ENCODE measurements around the gene ALDH3A1. TPM values are rescaled to one million over a fixed set of nuclear protein-coding genes. Genes with fewer than 3 reads are reported as not detected.

ALDH3A1 gene
- total RNA-seq, 1 experiment from 2014 or later, result 30.1 TPM

DNA sequence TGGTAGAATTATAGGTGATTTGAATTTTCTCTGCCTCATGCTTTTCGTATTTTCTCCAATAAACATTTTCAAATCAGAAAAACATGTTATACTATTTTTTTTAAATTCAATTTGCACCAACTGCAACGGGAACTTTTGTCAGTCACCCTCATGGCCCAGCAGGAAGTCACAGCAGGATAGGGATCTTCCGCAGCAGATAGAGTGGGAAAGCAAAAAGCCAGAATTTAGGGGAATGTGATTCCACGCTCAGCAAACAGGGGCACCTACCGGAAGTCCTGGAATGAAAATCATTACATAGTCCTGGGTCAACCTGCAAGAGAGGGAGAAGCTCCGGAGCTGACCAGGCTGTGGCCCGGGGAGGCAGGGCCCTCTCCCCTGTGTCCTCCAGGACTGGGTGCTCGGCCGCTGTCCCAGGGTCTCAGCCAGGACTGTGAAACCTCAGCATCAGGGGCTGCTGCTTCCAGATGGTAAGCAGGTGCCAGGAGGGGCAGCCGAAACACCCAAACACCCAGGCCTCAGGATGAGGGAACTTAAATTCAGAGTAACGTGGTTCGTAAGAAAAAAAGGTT lies 35.6 kb downstream of the ALDH3A1 start:
- ChIA-PET CTCF (no interaction called here), POLR2A (ENCODE audit: unreplicated experiment) (no interaction called here)
- Histone ChIP-seq H3K79me2 (ENCODE audit: low read length) (no peaks in the 10 kb centered on the region), H2AFZ (ENCODE audit: low read length) (no peak overlapping the region), H3K4me3 (ENCODE audit: low read length) (no peak overlapping the region), H3K36me3 (ENCODE audit: low read depth, low read length) (no peaks in the 10 kb centered on the region), H3K4me2 (ENCODE audit: low read length) (no peak overlapping the region), H4K20me1 (ENCODE audit: low read length) (no peaks in the 10 kb centered on the region), H3K9me3 (ENCODE audit: low read length) (no peaks in the 10 kb centered on the region), H3F3A (ENCODE audit: low read length, unreplicated experiment) (no peaks in the 10 kb centered on the region), H3K27ac (ENCODE audit: low read length) (no peak overlapping the region), H3K27me3 (ENCODE audit: low read length) (no peaks in the 10 kb centered on the region), H3K9me2 (replicated peaks; ENCODE audit: low read length) (no peaks in the 10 kb centered on the region), H3K9ac (ENCODE audit: low read length) (no peak overlapping the region), H3K4me1 (ENCODE audit: insufficient read depth, low read length) (no peaks in the 10 kb centered on the region)
- ATAC-seq (no peak), DNase-seq (no peak)
- TF ChIP-seq EZH2 (IDR thresholded peaks at IDR 0.05; ENCODE audit: low read length, unreplicated experiment) (no peak), EZH2phosphoT487 (IDR thresholded peaks at IDR 0.05; ENCODE audit: borderline replicate concordance, low read length) (no peak)
- TF ChIP-seq, protein P1, sequence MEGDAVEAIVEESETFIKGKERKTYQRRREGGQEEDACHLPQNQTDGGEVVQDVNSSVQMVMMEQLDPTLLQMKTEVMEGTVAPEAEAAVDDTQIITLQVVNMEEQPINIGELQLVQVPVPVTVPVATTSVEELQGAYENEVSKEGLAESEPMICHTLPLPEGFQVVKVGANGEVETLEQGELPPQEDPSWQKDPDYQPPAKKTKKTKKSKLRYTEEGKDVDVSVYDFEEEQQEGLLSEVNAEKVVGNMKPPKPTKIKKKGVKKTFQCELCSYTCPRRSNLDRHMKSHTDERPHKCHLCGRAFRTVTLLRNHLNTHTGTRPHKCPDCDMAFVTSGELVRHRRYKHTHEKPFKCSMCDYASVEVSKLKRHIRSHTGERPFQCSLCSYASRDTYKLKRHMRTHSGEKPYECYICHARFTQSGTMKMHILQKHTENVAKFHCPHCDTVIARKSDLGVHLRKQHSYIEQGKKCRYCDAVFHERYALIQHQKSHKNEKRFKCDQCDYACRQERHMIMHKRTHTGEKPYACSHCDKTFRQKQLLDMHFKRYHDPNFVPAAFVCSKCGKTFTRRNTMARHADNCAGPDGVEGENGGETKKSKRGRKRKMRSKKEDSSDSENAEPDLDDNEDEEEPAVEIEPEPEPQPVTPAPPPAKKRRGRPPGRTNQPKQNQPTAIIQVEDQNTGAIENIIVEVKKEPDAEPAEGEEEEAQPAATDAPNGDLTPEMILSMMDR (conservative IDR thresholded peaks at IDR 0.05; ENCODE audit: low read depth, low read length), result no peak
- intact Hi-C loops (cut with micrococcal nuclease), result no loop called here
- no TSS peak for BruUV-seq (replicated peaks)

DNA sequence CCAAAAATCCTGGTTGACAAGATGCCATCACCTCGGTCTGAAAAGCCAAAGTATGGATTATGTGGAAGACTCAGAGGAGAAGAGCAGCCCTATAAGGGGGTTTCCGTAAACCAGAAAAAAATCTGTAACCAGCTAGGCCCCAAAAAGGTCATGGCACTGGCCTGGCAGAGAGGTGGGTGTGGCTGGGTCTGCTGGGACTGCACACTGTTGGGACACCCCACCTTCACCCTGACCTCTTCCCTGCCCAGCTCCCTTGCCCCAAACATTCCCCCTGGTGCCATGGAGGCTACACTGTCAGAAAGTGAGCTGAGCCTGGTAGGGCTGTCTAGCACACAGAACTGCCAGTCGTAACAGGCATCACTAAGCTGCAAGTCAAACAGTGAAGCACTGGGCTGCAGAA lies 38.3 kb downstream of the ALDH3A1 start:
- no peaks in the 10 kb centered on the region for H3F3A ChIP-seq (ENCODE audit: low read length, unreplicated experiment)
- no peaks in the 10 kb centered on the region for H3K9me2 ChIP-seq (replicated peaks; ENCODE audit: low read length)
- no peak for DNase-seq
- H3K4me2 ChIP-seq (ENCODE audit: low read length), result no peak overlapping the region
- CTCF ChIA-PET, result no interaction called here
- POLR2A ChIA-PET (ENCODE audit: unreplicated experiment), result interaction anchor here (0.6 kb wide), 1 partner anchor 41 kb away, joined by 3 read pairs; no protein-coding TSS in a partner anchor
- no peak overlapping the region for H3K9ac ChIP-seq (ENCODE audit: low read length)
- no TSS peak for BruUV-seq (replicated peaks)
- no peaks in the 10 kb centered on the region for H3K9me3 ChIP-seq (ENCODE audit: low read length)
- no peak overlapping the region for H2AFZ ChIP-seq (ENCODE audit: low read length)
- H3K36me3 ChIP-seq (ENCODE audit: low read depth, low read length), result no peaks in the 10 kb centered on the region
- intact Hi-C loops (cut with micrococcal nuclease), result no loop called here
- H3K27ac ChIP-seq (ENCODE audit: low read length), result no peak overlapping the region
- no peaks in the 10 kb centered on the region for H3K4me1 ChIP-seq (ENCODE audit: insufficient read depth, low read length)
- ATAC-seq, result no peak
- no peak for TF ChIP-seq EZH2phosphoT487 (IDR thresholded peaks at IDR 0.05; ENCODE audit: borderline replicate concordance, low read length)
- TF ChIP-seq, protein P1 (conservative IDR thresholded peaks at IDR 0.05; ENCODE audit: low read depth, low read length), result no peak
- TF ChIP-seq EZH2 (IDR thresholded peaks at IDR 0.05; ENCODE audit: low read length, unreplicated experiment), result no peak
- H3K4me3 ChIP-seq (ENCODE audit: low read length), result no peak overlapping the region
- H4K20me1 ChIP-seq (ENCODE audit: low read length), result no peaks in the 10 kb centered on the region
- no peaks in the 10 kb centered on the region for H3K79me2 ChIP-seq (ENCODE audit: low read length)
- H3K27me3 ChIP-seq (ENCODE audit: low read length), result no peaks in the 10 kb centered on the region

- H3K4me2 ChIP-seq (ENCODE audit: low read length), result no peak overlapping the region
- H4K20me1 ChIP-seq (ENCODE audit: low read length), result no peaks in the 10 kb centered on the region
- TF ChIP-seq EZH2phosphoT487 (IDR thresholded peaks at IDR 0.05; ENCODE audit: borderline replicate concordance, low read length), result no peak
- TF ChIP-seq EZH2 (IDR thresholded peaks at IDR 0.05; ENCODE audit: low read length, unreplicated experiment), result no peak
- TF ChIP-seq, protein P1 (conservative IDR thresholded peaks at IDR 0.05; ENCODE audit: low read depth, low read length), result no peak
- no peaks in the 10 kb centered on the region for H3K79me2 ChIP-seq (ENCODE audit: low read length)
- H3K27me3 ChIP-seq (ENCODE audit: low read length), result no peaks in the 10 kb centered on the region
- H3K36me3 ChIP-seq (ENCODE audit: low read depth, low read length), result no peaks in the 10 kb centered on the region
- BruUV-seq (replicated peaks), result no TSS peak
- no peaks in the 10 kb centered on the region for H3K4me1 ChIP-seq (ENCODE audit: insufficient read depth, low read length)
- H3K9ac ChIP-seq (ENCODE audit: low read length), result no peak overlapping the region
- H3K9me3 ChIP-seq (ENCODE audit: low read length), result no peaks in the 10 kb centered on the region
- no peaks in the 10 kb centered on the region for H3F3A ChIP-seq (ENCODE audit: low read length, unreplicated experiment)
- H3K9me2 ChIP-seq (replicated peaks; ENCODE audit: low read length), result no peaks in the 10 kb centered on the region
- intact Hi-C loops (cut with micrococcal nuclease), result no loop called here
- H2AFZ ChIP-seq (ENCODE audit: low read length), result no peak overlapping the region
- POLR2A ChIA-PET (ENCODE audit: unreplicated experiment), result no interaction called here
- no peak overlapping the region for H3K27ac ChIP-seq (ENCODE audit: low read length)
- CTCF ChIA-PET, result no interaction called here
- DNase-seq (no peak), ATAC-seq (no peak)
- H3K4me3 ChIP-seq (ENCODE audit: low read length), result no peak overlapping the region
Measured at GRCh38 chr17:19708431-19709175, 39.5 kb downstream of the ALDH3A1 start.
